ENCODE data around the gene IFNA16.
"Not testable (repeated sequence)": the region's sequence is repeated elsewhere in the genome, so short reads cannot be mapped to it uniquely, and the experiment has no call there.

DNA sequence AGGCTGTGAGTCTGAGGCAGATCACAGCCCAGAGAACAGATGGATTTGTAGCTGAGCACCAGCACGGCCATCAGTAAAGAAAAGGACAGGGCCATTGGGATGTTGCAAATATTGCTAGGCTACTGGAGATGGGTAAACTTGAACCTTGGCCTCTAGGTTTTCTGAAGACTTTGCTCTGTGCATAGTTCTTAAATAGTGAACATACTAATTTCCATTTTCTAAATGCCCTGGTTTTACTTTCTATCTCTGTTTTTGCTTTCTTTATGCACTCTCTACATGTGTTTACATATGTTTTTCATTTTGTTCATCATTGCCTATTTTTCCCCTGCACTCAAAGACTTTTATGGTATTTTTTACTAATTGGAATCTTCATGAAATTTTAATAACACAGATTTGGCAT lies at the start of gene IFNA16:
- TF ChIP-seq POLR2A (IDR thresholded peaks at IDR 0.05) = not testable (repeated sequence)
- TF ChIP-seq, protein P1, sequence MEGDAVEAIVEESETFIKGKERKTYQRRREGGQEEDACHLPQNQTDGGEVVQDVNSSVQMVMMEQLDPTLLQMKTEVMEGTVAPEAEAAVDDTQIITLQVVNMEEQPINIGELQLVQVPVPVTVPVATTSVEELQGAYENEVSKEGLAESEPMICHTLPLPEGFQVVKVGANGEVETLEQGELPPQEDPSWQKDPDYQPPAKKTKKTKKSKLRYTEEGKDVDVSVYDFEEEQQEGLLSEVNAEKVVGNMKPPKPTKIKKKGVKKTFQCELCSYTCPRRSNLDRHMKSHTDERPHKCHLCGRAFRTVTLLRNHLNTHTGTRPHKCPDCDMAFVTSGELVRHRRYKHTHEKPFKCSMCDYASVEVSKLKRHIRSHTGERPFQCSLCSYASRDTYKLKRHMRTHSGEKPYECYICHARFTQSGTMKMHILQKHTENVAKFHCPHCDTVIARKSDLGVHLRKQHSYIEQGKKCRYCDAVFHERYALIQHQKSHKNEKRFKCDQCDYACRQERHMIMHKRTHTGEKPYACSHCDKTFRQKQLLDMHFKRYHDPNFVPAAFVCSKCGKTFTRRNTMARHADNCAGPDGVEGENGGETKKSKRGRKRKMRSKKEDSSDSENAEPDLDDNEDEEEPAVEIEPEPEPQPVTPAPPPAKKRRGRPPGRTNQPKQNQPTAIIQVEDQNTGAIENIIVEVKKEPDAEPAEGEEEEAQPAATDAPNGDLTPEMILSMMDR (IDR thresholded peaks at IDR 0.05) = not testable (repeated sequence)

Measured in right lobe of liver (tissue), 4 donors.